GM18511 (cell line): ENCODE data around the gene ZBP1.

ENCODE experiments used
- ATAC-seq: cut with Tn5 transposase; IDR thresholded peaks from one replicate; pipeline ENCODE4 v1.9.1; 2021; ENCODE audit warnings: mild to moderate bottlenecking, moderate library complexity; ENCODE audit not compliant: unreplicated experiment

Gene ZBP1

DNA sequence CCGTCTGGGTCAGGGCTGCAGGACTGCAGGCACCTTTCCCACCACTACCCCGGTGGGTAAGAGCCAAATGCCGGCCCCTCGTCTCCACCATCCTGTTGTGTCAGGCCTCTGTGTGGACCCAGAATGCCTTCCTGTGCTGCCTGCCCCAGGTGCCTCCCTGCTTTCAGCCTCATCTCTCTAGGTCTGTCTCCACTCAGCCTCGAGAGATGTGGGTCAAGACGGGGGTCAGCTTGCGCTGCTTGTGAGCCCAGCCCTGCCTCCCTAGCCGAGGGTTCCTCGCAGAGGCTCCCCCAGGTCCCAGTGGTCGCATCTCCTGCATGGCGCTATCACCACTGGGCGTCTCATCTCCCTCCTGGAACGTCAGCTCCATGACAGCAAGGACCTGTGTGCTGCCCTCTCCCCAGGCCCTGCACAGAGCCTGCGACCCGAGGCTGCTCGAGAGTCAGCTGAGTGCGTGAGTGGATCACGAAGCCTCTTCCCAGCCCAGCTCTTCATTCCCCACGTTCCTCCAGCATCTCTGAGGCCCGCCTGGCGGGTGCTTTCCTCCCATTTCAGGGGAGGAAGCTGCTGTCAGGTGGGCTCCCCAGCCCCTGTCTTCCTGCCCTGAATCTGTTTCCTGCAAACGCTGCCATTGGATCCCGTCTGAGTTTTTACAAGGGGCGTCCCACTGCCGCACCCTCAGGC lies 38.7 kb upstream of the ZBP1 start:
- no peak for ATAC-seq

GRCh38 chr20:57658447-57658832 lies 38.2 kb upstream of the ZBP1 start:
- ATAC-seq = no peak

- ATAC-seq = no peak
Measured at GRCh38 chr20:57657535-57658446, 37.6 kb upstream of the ZBP1 start.

DNA sequence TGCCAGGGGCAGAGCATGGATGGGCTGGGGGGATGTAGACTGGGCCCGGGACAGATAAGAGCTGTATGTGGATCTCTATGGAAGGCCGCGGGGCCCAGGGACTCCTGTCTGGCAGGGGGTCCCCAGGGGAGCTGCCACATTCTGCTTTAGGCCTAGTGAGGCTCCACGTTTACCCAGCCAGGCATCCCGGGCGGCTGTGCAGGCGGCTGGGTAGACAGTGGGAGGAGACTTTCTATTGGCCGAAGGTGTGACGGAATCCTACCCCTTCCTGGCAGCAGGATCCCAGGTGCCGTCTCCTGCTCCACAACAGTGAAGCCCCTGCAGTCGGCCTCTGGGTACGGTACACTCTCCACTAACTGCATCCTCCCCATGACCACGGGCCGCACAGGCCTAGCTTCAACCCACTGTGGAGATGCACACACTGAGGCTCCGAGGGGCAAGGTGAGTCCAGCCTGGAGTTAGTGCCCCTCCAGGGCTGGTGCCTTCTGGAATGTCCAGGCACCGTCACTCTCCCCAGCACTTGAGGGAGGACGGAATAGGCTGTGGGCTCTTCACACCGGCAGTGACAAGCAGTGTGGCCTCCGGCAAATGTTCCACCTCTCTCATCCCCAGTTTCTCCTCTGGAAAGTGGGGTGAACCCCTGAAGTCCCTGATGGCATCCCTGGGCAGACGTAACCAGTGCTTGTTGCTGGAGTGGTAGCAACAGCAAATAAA lies 36.8 kb upstream of the ZBP1 start:
- no peak for ATAC-seq

DNA sequence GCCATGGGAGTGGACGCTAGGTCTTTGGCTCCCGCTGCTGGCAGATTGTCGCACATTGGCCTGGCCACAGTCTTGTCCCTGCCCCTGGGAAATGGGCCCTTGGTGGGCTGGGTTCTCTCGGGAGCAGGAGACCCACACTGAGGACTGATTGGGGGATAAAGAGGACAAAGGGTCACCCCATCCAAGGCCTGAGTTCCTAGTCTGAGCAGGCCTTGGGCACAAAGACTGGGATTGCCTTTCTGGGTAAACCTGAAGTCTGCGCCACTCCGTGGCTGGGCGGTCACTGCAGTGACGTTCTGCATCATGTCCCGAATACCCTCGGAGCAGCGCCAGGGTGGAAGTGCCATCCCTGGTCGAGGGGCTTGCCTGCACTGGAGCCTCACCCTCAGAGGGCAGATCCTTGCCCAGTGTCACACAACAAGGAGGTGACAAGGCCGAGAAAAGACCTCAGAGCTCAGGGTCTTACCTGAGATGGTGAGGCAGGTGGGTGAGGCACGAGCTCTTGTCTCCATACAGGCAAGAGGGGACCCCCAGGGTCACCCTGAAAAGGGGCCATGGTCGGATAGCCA lies 36.1 kb upstream of the ZBP1 start:
- ATAC-seq = no peak

DNA sequence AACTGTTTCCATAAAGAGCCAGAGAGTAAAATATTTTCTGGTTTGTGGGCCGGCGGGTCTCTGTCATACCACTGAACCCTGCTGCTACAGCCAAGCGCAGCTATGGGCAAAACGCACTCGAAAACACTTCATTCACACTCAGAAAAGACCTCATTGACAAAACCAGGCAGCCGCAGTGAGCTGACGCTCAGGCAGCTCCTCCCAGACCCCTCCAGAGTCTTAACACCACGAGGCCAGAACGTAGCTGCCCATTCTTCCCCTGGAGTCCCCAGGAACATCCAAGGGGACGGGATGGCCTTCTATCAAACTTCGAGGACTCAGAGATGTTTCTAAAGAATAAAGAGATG lies 35.6 kb upstream of the ZBP1 start:
- no peak for ATAC-seq

DNA sequence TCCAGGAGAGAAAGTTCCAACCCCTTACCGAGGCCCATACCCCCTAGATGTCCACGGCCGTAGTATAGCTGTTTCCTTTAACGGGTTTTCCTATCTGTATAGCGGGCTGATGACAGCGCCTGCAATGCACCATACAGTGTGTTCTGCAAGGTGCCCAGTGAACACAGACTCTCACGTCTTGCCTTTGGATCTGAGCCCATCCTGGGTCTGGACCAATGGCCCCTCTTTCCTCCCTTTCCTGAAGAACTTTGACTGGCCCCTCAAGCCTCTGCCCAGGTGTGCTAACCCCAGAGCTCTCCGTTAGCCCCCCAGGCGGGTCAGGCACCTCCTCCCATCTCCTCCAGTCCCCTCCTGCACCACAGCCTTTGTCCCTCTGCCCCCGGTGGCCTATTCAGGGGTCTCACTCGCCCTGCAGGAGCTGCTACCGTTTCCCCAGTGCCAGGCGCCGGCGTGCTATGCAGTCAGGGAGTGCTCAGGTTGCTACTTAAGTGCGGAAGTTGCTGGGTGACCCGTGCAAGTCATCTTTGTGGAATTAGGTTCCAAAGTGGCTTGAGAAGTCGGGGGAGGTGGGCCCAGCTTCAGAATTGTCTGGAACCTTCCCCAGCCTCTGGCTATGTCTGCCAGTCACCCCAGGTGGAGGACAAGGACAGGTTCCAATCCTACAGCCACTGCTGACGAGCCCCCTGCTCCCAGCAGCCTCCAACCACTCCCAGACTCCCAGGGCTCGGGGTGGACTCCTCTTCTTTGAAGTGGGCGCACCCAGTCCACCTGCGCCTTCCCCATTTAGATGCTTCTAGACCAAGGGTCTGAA lies 35.0 kb upstream of the ZBP1 start:
- ATAC-seq = no peak

GRCh38 chr20:57654363-57654997 lies 34.3 kb upstream of the ZBP1 start:
- ATAC-seq = peak; percentile 87

- no peak for ATAC-seq
Measured at GRCh38 chr20:57653910-57654309, 33.7 kb upstream of the ZBP1 start.

- ATAC-seq = no peak
Measured at GRCh38 chr20:57653546-57653900, 33.3 kb upstream of the ZBP1 start.

- no peak for ATAC-seq
Measured at GRCh38 chr20:57652606-57653545, 32.6 kb upstream of the ZBP1 start.

- no peak for ATAC-seq
Measured at GRCh38 chr20:57651881-57652605, 31.8 kb upstream of the ZBP1 start.

DNA sequence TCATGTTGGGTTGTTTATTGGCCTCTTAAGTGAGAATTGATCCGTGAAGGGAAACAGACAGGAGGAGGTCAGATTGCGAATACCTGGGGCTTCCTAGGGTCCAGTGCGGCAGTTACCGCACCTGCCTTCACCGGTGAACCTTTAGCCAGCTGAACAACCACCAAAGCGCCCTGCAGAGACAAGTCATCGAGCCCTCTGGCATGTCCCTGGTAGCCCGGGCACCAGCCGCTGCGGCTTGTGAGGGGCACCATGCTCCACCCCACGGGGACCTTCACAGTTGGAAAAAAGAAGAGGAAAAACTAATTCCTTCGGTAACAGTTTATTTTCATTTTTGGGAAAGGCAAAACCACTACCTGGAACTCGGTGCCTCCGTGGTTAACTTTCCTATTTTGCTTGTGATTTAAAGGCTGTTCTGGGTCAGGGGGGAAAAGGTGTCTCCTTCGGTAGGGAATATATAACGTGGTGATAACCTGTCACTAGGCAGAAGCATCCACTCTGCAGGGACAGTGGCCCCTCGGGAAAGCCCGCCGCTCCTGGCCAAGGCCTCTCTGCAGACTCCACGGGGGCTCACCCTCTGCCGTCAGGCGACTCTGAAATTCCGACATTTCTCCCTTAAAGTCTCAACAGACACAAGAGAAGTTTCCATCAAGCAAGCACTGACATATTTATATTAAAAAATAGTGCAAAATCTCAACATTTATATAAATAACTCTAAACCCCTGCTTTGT lies 30.7 kb upstream of the ZBP1 start:
- no peak for ATAC-seq

DNA sequence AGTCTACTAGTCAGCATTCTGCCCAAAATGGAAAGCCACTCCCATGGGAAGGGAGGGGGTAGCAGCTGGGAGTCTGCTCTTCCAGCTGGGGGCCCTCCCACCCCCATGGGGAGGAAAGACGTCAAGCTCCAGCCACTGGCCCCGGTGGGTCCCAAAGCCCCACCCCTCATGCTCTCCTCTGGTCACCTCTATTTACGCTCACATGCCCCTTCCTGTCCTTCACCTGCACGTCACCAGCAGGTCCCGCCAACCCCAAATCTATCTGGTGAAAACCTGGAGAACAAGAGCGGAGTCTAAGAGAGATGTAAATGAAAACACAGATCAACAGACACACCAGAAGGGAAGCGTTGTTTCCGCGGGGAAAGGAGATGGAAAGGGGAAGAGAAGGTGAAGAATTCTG lies 30.0 kb upstream of the ZBP1 start:
- ATAC-seq = no peak

GRCh38 chr20:57649617-57650015 lies 29.4 kb upstream of the ZBP1 start:
- ATAC-seq = no peak

- no peak for ATAC-seq
Measured at GRCh38 chr20:57648878-57649616, 28.8 kb upstream of the ZBP1 start.
